ENCODE results near the gene UGT3A2.

Gene UGT3A2

DNA sequence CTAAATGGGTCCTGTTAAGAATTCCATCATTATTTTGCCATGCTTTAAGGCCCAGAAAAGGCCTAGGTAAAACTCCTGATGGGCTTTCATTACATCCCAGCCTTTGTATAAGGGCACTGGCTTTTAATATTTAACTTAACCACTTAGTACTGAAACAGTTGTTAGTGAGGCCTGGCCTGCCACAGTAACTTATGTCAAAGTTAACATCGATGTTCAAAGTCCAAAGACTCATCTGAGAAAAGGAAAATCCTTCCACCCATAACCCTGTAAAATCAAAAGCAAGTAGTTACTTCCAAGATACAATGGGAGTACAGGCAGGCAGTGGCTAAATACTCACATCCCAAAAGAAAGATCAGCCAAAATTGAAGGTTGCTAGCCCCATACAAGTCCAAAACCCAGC lies 60.5 kb downstream of the UGT3A2 start:
- no peak for DNase-seq (ENCODE audit: low spot score)

DNA sequence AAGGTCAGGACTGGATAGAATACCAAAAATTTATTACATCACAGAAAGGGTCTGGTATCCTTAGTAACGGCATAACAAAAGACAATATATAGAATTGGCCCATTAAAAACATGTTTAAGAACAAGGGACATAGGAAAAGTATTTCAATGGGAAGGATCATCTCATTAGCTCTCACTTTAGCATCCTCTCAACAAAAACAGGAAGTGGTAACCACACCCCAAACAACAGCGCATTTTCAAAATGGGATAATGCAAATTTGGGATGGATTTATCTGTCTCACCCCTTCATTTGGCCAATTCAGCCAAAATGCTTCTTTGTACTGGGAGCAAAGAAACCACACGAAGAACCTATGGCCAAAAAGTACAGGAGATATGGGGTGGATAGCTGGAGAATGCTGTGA lies 65.7 kb downstream of the UGT3A2 start:
- no peak for DNase-seq (ENCODE audit: low spot score)

DNA sequence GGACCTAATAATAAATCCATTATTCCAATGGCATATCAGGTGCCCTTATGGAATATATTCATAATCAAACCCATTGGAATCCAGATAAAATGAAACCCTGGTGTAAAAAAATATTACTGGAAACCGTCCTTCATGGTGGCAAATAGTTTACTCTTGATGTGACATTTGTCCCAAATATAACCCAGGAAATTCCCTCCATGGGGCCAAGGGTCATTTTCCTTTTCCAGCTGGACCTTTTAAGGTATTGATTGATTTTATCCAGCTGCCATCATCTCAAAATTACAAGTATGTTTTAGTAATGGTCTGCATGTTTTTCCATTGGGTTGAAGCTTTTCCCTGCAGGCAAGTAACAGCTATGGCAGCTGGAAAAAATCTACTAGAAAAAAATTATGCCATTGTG lies 67.1 kb downstream of the UGT3A2 start:
- DNase-seq (ENCODE audit: low spot score): no peak

DNA sequence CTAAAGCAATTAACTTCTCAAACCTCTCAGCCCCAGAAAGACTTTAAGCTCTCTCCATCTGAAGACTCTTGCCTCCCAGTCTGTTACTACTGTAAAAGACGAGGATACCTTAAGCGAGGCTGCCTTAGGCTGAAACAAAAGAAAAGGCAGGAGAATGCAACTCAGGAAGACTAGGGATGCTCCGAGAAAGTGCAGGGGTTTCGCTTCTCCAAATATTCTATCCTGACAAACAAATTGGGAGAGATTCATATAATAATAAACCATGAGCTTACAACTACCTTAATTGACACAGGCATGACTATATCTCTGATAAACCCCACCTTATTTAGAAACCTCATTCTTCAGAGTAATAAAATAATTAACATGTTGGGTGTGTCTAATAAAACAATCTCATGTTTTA lies 70.6 kb downstream of the UGT3A2 start:
- DNase-seq (ENCODE audit: low spot score): no peak

DNA sequence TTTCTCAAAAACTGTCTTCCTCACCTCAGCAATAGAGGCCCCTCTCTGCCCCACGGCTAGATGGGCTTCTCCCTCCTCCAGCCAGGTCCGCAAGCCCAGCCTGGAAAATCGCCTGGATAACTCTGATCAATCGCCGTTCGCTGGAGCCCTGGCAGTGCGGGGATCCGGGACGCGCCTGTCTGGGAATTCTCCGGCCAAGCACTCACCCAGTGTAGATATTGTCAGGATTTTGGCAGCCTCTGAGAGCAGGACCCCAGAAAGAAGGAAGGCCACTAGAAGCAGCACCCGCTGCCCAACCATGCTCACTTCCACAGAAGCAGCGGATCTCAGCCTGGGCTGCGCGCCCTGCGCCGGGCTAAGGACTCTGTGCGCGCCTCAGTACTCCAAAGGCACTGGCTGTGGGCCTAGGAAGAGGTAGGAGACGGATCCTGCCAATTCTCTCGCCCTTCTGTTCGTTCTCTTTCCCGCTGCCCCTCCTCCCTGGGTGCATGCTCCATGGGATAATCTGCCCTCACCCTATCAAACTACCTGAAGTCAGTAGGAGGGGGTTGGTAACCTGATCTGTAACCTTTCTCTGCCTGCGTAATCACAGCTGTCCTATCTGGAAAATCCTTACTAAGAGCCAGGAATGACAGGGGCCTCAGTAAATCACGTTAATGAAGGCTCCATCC lies 75.6 kb downstream of the UGT3A2 start, which contains the start of gene UGT3A1:
UGT3A1 (minus strand) TSS at position 450 of the 671 bp plus-strand sequence; CDS start at position 300, 150 bp downstream.
- DNase-seq (ENCODE audit: low spot score): no peak

DNA sequence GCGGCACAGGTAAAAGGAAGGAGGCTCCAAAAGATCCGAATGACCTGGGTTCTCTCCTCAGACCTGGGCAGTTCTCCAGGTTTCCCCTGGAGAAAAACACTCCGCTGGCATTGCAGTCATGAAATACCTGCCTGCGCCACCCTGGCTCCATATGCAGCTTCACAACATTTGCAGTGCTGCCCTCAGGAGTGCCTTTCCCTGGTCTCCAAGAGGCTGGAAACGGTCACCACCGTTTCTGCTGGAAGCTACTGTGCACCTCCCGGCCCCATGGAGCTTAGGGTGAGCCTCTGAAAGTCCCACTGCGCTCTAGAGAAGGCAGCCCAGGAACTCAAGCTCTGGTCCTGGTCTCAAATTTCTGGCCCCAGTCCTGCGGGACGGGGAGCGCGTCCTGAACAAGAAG lies 76.2 kb downstream of the UGT3A2 start:
- DNase-seq (ENCODE audit: low spot score): no peak

DNA sequence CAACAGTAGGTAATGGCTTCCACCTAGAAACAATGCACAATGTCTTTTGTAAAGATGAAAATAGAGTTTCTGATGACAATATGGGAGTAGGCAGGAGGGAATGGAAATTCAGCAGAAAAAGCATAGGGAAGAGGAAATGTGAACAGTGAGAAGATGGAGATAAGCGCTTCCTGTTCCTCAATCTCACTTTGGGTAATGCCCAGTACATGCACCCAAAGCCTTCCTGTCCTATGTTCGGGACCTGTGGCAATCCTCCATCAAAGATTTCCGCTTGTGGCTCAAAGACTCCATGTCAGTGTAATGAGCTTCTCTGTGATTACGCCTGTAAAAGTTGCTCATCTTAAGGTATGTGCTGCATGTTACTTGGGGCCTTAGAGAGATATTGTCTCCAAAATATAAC lies 78.2 kb downstream of the UGT3A2 start:
- DNase-seq (ENCODE audit: low spot score): no peak

DNA sequence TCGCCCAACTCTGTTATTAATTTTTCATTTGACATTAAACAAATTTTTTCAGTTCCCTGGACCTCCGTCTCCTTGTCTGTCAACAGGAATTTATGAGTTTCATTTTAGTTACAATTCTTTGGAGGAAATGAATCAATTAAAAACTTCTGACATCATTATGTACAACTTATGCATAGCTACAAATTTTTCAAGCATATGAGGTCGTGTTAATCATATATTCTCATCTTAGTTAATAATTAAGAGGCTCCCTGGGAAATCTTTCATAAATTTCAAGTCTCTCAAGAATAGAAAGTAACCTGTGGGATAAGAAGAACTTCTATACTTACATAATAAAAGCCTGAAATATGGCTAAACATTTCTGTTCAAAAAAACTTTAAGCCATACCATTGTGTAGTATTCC lies 78.9 kb downstream of the UGT3A2 start:
- no peak for DNase-seq (ENCODE audit: low spot score)
